ENCODE data around the gene DNAJC27. TPM values are rescaled to one million over a fixed set of nuclear protein-coding genes. Genes with fewer than 3 reads are reported as not detected.

Gene DNAJC27
- total RNA-seq, 1 experiment from 2014 or later: 5.1 TPM

DNA sequence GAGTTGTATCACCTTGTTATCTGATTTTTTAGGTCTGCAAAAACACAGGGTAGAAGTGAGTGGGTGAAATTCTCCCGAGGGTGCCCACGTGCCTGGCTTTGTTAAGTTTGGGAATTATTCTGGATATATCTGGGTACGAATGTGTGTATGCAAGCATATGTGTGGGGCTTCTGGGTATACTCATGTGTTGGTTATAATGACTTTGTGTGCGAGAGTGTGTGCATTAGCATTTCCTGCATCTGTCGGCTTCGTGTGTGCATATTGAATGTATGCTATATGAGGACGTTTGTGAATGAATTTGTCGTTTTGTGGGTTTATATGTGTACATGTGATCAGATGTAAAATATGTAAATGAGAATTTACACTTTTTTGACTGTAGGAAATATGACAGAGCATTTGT lies 13.8 kb upstream of the DNAJC27 start:
- H3K9ac ChIP-seq (ENCODE audit: extremely low read depth, insufficient read length, low read length): no peak overlapping the region
- Mint-ChIP-seq H3K36me3 (ENCODE audit: insufficient read depth in 1 of 3, low read depth in 3 of 3) (no peaks in the 10 kb centered on the region; a peak in 1 of 7 replicates), H3K27ac (no peak overlapping the region), H3K4me3 (no peak overlapping the region), H3K27me3 (ENCODE audit: low read depth) (peaks cover 5% of the 10 kb centered on the region), H3K9me3 (peaks cover 0 to 3% of the 10 kb centered on the region in 2 experiments; a peak in 1 of 5 replicates), H3K4me1 (peaks cover 12 to 13% of the 10 kb centered on the region in 2 experiments)
- no peak overlapping the region for H2BK20ac ChIP-seq (ENCODE audit: low read depth, low read length, poor library complexity, severe bottlenecking)
- H4K91ac ChIP-seq (ENCODE audit: insufficient read length, low read depth, low read length): no peak overlapping the region
- no peaks in the 10 kb centered on the region for H3K79me2 ChIP-seq (ENCODE audit: insufficient read depth, low read length)
- H2BK15ac ChIP-seq (ENCODE audit: low read depth, low read length): no peak overlapping the region
- H3K56ac ChIP-seq (ENCODE audit: insufficient read length, low read depth, low read length): no peak overlapping the region
- H3K79me1 ChIP-seq (ENCODE audit: insufficient read depth, low read depth, low read length, poor library complexity, severe bottlenecking): no peaks in the 10 kb centered on the region
- H3T11ph ChIP-seq (ENCODE audit: low read length): no peak overlapping the region
- H3K23me2 ChIP-seq (ENCODE audit: insufficient read length, low read depth, low read length, poor library complexity, severe bottlenecking): no peaks in the 10 kb centered on the region
- H3K9me3 ChIP-seq (ENCODE audit: control insufficient read depth, low read depth, low read length): no peaks in the 10 kb centered on the region
- no peak overlapping the region for H3K27ac ChIP-seq (ENCODE audit: insufficient read length, low read depth, low read length)
- H3K18ac ChIP-seq (ENCODE audit: insufficient read length, low read depth, low read length): no peak overlapping the region
- H4K8ac ChIP-seq (replicated peaks; ENCODE audit: insufficient read length, low read depth, low read length): no peak overlapping the region
- H3K4me2 ChIP-seq (ENCODE audit: insufficient read depth, insufficient read length, low read length): no peak overlapping the region
- H2AK5ac ChIP-seq (ENCODE audit: insufficient read length, low read length): no peak overlapping the region
- H2AFZ ChIP-seq (ENCODE audit: low read length): no peak overlapping the region
- H3K27me3 ChIP-seq (ENCODE audit: insufficient read depth, low read length): no peaks in the 10 kb centered on the region
- H3K4ac ChIP-seq (ENCODE audit: low read depth, low read length): no peak overlapping the region
- no peak overlapping the region for H2BK12ac ChIP-seq (ENCODE audit: insufficient read length, low read depth, low read length)
- no peaks in the 10 kb centered on the region for H4K20me1 ChIP-seq (ENCODE audit: control insufficient read depth, insufficient read depth, insufficient read length)
- H3K4me1 ChIP-seq (ENCODE audit: insufficient read depth, low read length): no peaks in the 10 kb centered on the region
- no peak overlapping the region for H2BK5ac ChIP-seq (ENCODE audit: insufficient read length, low read length)
- no peak overlapping the region for H2BK120ac ChIP-seq (ENCODE audit: low read depth, low read length, poor library complexity, severe bottlenecking)
- no peak for DNase-seq
- no peak overlapping the region for H3K14ac ChIP-seq (ENCODE audit: insufficient read depth, low read length)
- no peak overlapping the region for H3K23ac ChIP-seq (ENCODE audit: insufficient read length, low read depth, low read length)
- H4K5ac ChIP-seq (ENCODE audit: insufficient read length, low read depth, low read length): no peak overlapping the region
- TF ChIP-seq, protein P1, sequence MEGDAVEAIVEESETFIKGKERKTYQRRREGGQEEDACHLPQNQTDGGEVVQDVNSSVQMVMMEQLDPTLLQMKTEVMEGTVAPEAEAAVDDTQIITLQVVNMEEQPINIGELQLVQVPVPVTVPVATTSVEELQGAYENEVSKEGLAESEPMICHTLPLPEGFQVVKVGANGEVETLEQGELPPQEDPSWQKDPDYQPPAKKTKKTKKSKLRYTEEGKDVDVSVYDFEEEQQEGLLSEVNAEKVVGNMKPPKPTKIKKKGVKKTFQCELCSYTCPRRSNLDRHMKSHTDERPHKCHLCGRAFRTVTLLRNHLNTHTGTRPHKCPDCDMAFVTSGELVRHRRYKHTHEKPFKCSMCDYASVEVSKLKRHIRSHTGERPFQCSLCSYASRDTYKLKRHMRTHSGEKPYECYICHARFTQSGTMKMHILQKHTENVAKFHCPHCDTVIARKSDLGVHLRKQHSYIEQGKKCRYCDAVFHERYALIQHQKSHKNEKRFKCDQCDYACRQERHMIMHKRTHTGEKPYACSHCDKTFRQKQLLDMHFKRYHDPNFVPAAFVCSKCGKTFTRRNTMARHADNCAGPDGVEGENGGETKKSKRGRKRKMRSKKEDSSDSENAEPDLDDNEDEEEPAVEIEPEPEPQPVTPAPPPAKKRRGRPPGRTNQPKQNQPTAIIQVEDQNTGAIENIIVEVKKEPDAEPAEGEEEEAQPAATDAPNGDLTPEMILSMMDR (conservative IDR thresholded peaks at IDR 0.05): no peak
- 100% methylated on average over 4 of the region's 8 CpGs for WGBS (ENCODE audit: extremely low coverage, insufficient read length, low lambda C conversion rate)

All from H9 (cell line).